AG04449 (cell line): ENCODE data around the gene SMOC1.

Experiments
- CTCF ChIA-PET: fragments of 350-600 bp; formaldehyde crosslinking; extraction: SDS; loops from one replicate; lab custom pipeline; 2021; ENCODE audit warnings: antibody characterized with exemption; lab: Yijun Ruan, JAX
- POLR2A ChIA-PET: fragments of 400-600, 350-600 bp; formaldehyde crosslinking; extraction: SDS; loops from one replicate; lab custom pipeline; 2020; ENCODE audit warnings: antibody characterized with exemption, inconsistent platforms; lab: Yijun Ruan, JAX
- DNase-seq: peaks from one replicate; pipeline ENCODE4 v3.0.0-alpha.2; 2010; ENCODE audit warnings: low read depth, low spot score
- H3K4me3 ChIP-seq: 2 replicates; pipeline ENCODE4 v1.5.1; 2011; ENCODE audit warnings: low read depth, mild to moderate bottlenecking, control low read depth, low read length
- TF ChIP-seq, protein P1 (sequence below): IDR thresholded peaks from one replicate; pipeline ENCODE4 v1.5.1; 2011; ENCODE audit warnings: mild to moderate bottlenecking, moderate library complexity, low read length, control low read depth, inconsistent platforms; ENCODE audit not compliant: insufficient read depth; ENCODE audit errors: missing control alignments

The SMOC1 gene

DNA sequence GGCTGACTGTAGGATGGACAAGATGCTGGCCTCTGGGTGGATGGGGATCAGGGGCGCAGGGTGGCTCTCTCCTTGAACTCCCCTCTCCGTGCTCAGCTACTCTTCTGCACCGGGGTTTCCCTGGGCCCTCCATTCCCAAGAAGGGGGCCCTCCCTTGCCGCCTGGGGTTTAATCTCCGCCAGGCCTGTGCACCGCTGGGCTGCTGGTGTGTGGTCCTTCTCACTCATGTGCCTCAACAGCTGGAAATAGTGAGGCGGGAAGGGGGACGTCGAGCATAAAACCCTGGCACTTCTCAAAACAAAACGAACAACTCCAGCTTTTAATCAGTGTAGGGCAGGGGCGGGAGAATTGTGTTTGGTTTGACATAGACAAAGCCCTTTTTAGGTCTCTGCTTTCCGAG, 19.0 kb upstream of the SMOC1 start:
- H3K4me3 ChIP-seq, result no peak overlapping the region
- TF ChIP-seq, protein P1, sequence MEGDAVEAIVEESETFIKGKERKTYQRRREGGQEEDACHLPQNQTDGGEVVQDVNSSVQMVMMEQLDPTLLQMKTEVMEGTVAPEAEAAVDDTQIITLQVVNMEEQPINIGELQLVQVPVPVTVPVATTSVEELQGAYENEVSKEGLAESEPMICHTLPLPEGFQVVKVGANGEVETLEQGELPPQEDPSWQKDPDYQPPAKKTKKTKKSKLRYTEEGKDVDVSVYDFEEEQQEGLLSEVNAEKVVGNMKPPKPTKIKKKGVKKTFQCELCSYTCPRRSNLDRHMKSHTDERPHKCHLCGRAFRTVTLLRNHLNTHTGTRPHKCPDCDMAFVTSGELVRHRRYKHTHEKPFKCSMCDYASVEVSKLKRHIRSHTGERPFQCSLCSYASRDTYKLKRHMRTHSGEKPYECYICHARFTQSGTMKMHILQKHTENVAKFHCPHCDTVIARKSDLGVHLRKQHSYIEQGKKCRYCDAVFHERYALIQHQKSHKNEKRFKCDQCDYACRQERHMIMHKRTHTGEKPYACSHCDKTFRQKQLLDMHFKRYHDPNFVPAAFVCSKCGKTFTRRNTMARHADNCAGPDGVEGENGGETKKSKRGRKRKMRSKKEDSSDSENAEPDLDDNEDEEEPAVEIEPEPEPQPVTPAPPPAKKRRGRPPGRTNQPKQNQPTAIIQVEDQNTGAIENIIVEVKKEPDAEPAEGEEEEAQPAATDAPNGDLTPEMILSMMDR, result no peak
- ChIA-PET POLR2A (no interaction called here), CTCF (no interaction called here)
- no peak for DNase-seq

DNA sequence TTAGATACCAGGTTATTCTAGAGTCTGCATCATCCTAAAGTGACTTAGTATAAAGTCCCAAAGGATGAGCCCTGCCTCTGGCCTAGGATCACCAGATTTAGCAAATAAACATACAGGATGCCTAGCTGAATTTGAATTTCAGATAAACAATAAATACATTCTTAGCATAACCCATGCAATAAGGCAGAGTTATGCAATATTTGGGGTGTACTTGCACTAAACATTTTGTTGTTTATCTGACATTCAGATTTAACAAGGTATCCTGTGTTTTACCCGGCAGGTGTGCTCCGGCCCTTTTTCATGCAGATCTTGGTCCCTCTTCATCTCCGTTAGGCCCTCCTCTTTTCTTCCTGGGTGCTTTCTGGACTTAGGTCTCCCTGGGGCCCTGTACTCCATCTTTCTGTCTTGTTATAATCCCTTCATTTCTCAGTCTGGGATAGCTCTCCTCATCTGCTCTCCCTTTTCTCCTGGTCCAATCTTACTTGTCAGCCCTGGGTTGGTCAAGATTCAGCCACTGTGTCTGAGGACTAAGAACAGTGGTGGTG, 18.1 kb upstream of the SMOC1 start:
- POLR2A ChIA-PET, result no interaction called here
- CTCF ChIA-PET, result no interaction called here
- no peak overlapping the region for H3K4me3 ChIP-seq
- DNase-seq, result no peak
- TF ChIP-seq, protein P1, result no peak

DNA sequence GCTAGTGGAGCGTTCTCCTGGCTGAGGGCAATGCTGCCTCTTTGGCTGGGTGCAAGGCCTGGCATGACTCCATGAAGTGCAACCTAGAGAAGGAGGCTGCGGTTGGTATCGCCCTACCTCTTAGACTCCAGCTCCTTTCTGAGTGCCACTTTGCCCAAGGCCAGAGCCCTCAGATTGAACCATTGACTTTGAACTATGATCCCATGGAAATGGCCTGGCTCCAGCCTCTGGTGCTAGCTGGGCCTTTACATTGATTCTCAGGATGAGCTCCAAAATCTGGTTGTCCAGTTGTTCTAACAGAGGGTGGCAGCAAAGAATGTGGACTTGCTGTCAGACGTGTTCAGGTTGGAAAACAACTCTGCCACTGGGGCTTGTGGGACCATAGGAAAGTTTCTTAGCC, 16.1 kb upstream of the SMOC1 start:
- CTCF ChIA-PET, result interaction anchor here (0.8 kb wide), 1 partner anchor 9 kb away, joined by 3 read pairs; no protein-coding TSS in a partner anchor
- POLR2A ChIA-PET, result no interaction called here
- H3K4me3 ChIP-seq, result no peak overlapping the region
- TF ChIP-seq, protein P1, result no peak
- DNase-seq, result no peak

DNA sequence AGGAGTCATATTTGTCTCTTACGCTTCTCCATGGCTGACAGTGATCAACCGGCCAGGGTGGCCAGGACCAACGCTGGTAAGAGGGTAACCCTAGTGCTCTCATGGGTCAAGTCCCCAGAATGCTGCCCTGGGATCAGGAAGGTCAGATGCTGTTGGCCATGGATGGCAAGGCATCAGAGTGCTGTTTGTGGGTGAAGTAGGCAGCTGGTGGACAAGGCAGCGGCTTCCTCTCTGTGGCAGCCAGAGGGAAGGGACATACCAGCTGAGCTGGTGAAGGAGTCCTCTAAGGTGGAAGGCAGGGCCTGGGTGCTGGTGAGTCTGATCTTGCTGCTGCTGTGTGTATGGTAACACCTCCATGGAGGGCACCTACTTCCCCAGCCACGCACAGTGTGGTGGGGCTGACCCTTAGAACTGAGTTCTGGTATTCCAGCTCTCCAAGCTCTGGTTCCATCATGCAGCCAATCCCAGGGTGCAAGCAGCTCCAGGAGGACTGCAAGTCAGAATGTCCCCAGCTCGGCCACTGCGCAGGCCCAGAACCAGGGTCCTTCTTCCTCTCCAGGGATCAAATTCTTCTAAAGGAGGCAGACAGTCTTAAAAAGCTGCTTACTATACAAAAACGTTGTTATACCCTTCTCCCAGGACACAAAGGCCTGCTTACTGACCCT, 13.4 kb upstream of the SMOC1 start:
- ChIA-PET CTCF (no interaction called here), POLR2A (no interaction called here)
- TF ChIP-seq, protein P1, result no peak
- no peak overlapping the region for H3K4me3 ChIP-seq
- DNase-seq, result no peak

DNA sequence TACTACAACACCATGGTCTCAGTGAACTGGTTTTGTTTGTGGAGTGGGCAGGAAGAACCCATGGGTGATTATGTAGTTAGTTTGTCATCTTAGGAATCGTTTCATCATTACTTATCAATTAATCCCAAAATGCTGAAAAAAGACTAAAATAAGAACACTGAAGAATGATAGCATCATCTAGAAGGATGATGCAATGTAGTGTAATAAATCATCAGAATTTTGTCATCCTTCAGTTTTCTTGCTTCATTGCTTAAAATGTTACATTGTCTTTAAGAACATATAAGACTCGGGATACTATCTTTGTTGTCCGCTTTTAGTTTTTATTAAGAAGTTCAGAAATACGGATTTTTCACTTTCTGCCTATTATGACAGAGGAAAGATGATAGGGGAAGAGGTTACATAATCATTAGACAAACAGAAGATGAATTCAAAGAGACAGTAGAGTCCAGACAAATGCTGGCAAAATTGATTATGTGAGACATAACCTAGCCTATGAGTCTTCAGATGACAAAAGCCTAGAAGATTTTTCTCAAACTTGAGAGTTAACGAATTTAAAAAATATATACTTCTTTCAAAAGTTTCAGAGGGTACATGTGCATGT, 10.8 kb upstream of the SMOC1 start:
- ChIA-PET CTCF (no interaction called here), POLR2A (no interaction called here)
- TF ChIP-seq, protein P1, result no peak
- H3K4me3 ChIP-seq, result no peak overlapping the region
- DNase-seq, result no peak

DNA sequence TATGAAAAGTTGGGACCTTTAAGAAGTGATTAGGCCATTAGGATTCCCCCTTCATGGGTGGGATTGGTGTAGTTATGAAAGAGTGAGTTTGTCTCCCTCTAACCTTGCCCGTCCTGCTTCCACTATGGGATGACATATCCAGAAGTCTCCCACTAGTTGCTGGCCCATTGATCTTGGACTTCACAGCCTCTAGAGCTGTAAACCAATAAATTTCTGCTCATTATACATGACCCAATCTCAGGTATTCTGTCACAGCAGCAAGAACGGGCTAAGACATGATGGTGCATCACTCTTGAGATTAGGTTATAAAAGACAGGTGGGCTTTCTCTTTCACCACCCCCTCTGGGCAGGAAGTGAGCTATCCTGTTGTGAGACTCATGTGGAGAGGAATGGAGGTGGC, 8.6 kb upstream of the SMOC1 start:
- TF ChIP-seq, protein P1, result no peak
- ChIA-PET CTCF (interaction anchor here (1.0 kb wide), 1 partner anchor 54 kb away, joined by 3 read pairs; no protein-coding TSS in a partner anchor), POLR2A (no interaction called here)
- no peak for DNase-seq
- no peak overlapping the region for H3K4me3 ChIP-seq
